IPS-NIHi7 (cell line): ENCODE measurements around the gene C14orf132.

Experiments used
- DNase-seq: peaks from one replicate; pipeline ENCODE4 v3.0.0; 2012; ENCODE audit warnings: mixed read lengths; ENCODE audit errors: extremely low spot score

The C14orf132 gene

DNA sequence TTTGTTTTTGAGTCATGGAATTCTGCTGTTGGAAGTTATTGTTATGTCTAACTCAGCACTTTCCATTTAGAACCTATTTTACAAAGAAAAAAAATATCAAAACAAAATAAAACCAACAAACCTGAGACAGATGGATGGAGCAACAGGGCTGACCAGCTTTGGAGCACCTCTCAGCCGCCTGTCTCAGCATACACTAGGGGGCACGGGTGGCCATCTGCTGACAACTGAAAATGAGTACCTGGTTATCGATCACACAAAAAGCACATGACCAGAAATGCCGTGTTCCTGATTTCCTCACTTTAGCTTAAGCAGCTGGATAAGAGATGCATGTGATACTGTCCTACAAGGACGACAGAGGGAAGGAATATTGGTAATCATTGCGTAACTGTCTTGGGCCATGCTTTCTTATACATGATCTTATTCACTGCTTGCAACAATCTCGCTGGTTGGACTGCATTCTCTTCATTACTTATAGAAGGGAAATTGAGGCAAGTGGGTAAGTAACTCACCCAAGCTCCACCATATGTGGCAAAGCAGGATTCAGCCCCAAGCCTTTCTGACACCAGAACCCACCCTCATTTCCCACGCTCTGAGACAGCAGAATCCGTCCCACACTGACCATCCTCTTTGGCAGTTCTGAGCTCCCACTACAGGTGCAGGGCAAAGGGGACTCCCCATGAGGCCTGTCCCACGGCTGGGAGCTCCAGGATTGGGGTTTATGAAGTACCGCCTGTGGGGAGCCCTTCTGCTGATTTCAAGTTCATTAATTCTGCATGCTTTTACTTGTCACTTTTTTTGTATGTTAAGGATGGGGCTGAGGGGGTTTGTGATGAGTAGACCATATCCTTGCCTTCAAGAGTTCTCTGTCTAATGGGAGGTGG, 43.5 kb downstream of the C14orf132 start:
- no peak for DNase-seq

GRCh38 chr14:96083667-96084320, 44.6 kb downstream of the C14orf132 start:
- no peak for DNase-seq

GRCh38 chr14:96084796-96085195, 45.6 kb downstream of the C14orf132 start:
- DNase-seq, result no peak

DNA sequence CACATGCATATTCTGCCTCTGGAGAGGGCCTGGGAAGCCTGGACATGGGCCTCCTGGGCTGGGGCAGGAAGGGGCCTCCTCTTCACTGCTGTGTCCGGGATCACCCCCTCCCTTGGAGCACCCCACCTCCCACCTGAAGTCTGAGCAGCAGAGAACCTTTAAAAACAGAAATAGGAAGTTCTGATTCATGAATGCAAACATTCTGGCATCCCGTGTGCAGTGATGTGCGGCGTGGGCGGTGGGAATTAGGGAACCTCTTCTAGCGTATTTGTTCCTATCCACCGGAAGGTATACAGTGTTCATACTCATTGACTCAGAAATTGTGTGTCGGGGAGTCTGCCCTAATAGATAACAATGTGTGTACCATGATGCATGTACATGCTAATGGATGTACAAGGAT, 46.2 kb downstream of the C14orf132 start:
- no peak for DNase-seq

GRCh38 chr14:96086032-96086431, 46.9 kb downstream of the C14orf132 start:
- no peak for DNase-seq

GRCh38 chr14:96086574-96087077, 47.5 kb downstream of the C14orf132 start:
- no peak for DNase-seq

DNA sequence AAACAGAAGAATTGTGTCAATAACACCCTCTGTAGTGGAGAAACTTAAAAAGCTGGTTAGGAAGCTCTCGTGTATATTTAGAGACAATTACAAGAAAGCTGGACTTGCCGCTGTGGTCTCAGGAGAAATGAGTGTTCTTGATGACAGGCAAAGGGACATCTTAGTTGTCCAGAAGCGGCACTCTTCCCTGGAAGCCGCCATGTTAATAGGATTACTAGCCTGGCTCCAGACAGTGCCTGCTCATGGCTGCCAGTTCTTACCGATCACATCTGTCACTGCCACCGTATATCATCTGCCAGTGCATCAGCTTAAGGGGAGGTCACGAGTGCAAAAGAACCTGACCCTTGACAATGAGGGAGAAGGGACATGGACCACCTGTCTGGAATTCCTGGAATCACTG, 48.9 kb downstream of the C14orf132 start:
- DNase-seq, result no peak

DNA sequence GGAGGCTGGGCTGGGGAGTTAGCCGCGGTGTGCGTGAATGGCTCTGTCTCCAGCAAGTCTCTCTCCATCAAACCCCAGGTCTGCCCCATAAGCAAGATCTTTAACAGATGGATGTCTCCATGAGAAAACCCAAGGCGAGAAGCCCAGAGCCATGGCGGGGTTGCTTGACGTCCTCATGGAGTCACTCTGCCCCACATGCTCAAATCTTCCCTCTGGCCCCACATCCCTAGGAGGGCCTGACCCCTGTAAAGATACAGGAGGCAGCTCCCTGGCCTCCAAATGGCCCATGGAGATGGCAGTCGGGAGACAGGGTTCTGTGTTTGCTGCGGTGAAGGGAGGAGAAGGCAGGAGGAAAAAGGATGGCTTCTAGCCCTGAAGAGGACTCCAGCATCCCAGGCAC, 49.3 kb downstream of the C14orf132 start:
- DNase-seq, result no peak

- no peak for DNase-seq
These were observed 49.7 kb downstream of the C14orf132 start for GRCh38 chr14:96088911-96089310.

- no peak for DNase-seq
These were observed 50.2 kb downstream of the C14orf132 start for GRCh38 chr14:96089401-96089800.

GRCh38 chr14:96090441-96091148, 51.4 kb downstream of the C14orf132 start:
- DNase-seq, result no peak

GRCh38 chr14:96091149-96091693, 52.1 kb downstream of the C14orf132 start:
- DNase-seq, result no peak

DNA sequence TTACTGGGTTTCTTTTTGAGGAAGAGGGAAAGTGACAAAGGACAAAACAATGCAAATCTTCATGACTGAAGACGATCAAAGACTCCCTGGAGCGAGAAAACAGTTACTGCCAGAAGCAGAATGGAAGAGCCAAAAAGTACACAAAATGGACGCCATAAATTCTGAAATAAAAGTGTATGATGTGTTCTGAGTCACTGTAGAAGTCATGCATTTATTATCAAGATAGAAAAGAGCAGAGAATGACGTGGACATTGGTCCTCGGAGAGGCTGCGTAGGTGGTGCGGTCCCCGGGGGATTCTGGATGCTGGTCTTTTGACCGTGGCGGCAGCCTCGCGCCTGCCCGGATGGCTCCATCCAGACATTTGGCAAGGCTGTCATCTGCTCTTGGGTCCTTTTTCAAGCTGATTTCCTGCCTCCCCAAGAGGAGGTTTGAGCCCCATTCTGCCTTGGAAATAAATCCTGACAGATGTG, 52.8 kb downstream of the C14orf132 start:
- no peak for DNase-seq

- DNase-seq, result no peak
These were observed 53.8 kb downstream of the C14orf132 start for GRCh38 chr14:96092936-96093335.

DNA sequence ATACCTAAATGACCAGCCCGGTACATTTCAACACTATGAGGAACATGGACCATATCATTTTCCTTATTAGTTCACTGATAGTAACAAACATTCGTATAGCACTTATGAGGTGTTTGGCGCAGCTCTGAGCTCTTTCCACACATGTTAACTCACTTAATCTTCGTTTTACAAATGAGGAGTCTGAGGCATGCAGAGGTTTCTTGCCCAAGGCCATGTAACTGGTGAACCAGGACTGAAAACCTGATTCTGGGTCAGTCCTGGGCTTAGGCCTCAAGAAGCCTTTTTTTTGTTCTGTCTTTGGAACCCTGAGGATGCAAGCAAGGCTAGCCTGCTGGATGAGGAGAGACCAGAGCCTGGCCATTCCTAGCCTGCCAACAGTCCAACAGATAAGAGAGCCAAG, 55.0 kb downstream of the C14orf132 start:
- DNase-seq, result no peak

GRCh38 chr14:96094656-96095055, 55.5 kb downstream of the C14orf132 start:
- DNase-seq, result no peak

DNA sequence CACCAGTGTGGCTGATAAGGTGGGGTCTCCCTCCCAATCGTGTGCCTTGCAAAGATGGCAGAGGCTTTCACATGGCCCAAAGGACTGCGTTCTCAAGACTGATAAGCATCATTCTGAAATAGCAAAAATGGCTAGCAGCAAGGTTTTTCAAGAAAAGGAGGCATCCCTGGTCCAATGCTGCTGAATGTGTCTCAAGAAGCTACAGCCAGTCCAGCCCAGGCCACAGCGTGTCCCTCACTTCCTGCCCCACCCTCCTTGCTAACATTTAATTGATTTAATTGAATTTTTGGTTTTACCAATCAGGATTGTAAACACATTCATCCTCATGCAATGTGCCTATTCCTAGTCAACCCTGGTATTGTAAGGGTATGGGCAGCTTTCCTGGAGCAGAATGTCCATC, 55.9 kb downstream of the C14orf132 start:
- DNase-seq, result no peak

GRCh38 chr14:96095581-96096476, 56.7 kb downstream of the C14orf132 start:
- no peak for DNase-seq

GRCh38 chr14:96096639-96097610, 57.8 kb downstream of the C14orf132 start:
- no peak for DNase-seq

DNA sequence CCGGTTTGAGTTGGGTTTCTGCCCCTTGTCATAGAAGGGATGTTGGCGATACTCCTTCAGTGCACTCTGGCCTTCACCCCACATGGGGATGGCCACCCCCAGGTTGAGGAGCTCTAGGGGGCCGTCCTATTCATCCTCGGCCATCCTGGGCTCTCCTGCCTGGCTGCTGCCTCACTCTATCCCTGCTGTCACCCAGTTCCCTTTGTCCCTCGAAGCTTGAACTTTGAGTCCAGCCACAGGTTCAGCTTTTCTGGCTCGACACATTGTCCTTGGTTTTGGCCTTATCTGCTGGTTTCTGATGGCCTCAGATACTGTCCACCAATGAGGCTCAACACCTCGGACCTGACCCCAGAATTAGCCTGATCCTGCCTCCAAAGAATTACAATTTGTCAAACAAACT, 58.6 kb downstream of the C14orf132 start:
- DNase-seq, result no peak
